Calu3 (cell line): ENCODE data around the gene SPHK2. TPM values are rescaled to one million over a fixed set of nuclear protein-coding genes. Genes with fewer than 3 reads are reported as not detected.

ENCODE experiments used
- BruUV-seq: library from RNA; stranded (reverse); fragments of 400-500 nt; replicated peaks from 2 replicates; lab custom pipeline; 2021; lab: Mats Ljungman, UMichigan
- CTCF ChIA-PET: fragments of 300-600 bp; sonication (Branson Sonifier 250); formaldehyde crosslinking; loops from one replicate; lab custom pipeline; 2022; ENCODE audit warnings: antibody characterized with exemption; lab: Charles Lee
- DNase-seq: peaks from one replicate; pipeline ENCODE4 v3.0.0; 2022
- H3K27ac Mint-ChIP-seq: one replicate; pipeline ENCODE4 v1.8.0; 2022; ENCODE audit warnings: mixed read lengths; ENCODE audit not compliant: unreplicated experiment
- H3K27me3 Mint-ChIP-seq: one replicate; pipeline ENCODE4 v1.8.0; 2022; ENCODE audit warnings: mixed read lengths; ENCODE audit not compliant: unreplicated experiment
- H3K36me3 Mint-ChIP-seq: one replicate; pipeline ENCODE4 v1.8.0; 2022; ENCODE audit warnings: mild to moderate bottlenecking, moderate library complexity, mixed read lengths; ENCODE audit not compliant: insufficient read depth, unreplicated experiment
- H3K4me1 Mint-ChIP-seq: one replicate; pipeline ENCODE4 v1.8.0; 2022; ENCODE audit warnings: mild to moderate bottlenecking, low read depth, mixed read lengths; ENCODE audit not compliant: unreplicated experiment
- H3K4me3 Mint-ChIP-seq: one replicate; pipeline ENCODE4 v1.8.0; 2022; ENCODE audit warnings: mild to moderate bottlenecking, low read depth, moderate library complexity, mixed read lengths; ENCODE audit not compliant: unreplicated experiment
- H3K9me3 Mint-ChIP-seq: one replicate; pipeline ENCODE4 v1.8.0; 2022; ENCODE audit warnings: low read depth, mixed read lengths; ENCODE audit not compliant: unreplicated experiment
- intact Hi-C: fragments of 100-400 bp; cut with micrococcal nuclease; formaldehyde crosslinking; loops from one replicate; pipeline ENCODE4 v1.10.0; 2022; ENCODE audit not compliant: unreplicated experiment
- total RNA-seq: library from RNA; stranded (reverse); gene quantifications from 2 replicates; pipeline ENCODE4 v1.2.3, GENCODE V29; 2022
- TF ChIP-seq, protein P1 (sequence below): fragments of 200-600 bp; IDR thresholded peaks from one replicate; pipeline ENCODE4 v1.8.0; 2022; ENCODE audit warnings: antibody characterized with exemption; ENCODE audit not compliant: unreplicated experiment

Gene SPHK2
- total RNA-seq, 1 experiment from 2014 or later: 24.2 TPM

DNA sequence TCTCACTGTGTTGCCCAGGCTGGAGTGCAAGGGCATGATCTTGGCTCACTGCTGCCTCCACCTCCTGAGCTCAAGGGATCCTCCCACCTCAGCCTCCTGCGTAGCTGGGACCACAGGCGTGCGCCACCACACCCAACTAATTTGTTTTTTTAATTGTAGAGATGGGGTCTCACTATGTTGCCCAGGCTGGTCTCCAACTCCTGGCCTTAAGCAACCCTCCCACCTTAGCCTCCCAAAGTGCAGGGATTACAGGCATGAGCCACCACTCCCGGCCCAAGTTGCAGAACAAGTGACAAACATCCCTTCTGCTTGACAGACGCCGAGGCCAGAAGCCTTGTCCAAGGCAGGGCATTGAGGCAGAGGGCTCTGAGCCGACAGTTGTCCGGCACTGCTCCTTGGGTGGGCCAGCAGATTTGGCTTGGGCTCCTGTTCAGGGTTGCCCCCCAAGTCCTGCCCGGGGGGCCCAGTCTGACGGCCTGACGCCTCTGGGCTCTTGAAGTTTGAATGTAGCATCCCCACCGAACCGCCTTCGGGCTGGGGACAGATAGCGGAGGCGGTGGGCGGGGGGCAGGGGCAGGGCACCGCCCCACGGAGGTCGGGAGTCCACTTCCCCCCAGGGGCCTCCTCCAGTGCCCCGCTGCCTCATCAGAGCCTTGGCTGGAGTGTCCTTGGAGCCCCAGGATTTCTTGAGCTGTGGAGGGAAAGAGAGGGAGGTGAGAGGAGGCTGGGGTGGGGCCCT, 18.5 kb upstream of the SPHK2 start:
- no peak overlapping the region for H3K27ac Mint-ChIP-seq
- no peak for DNase-seq
- no peak overlapping the region for H3K4me3 Mint-ChIP-seq
- intact Hi-C loops: no loop called here
- CTCF ChIA-PET: interaction anchor here (0.6 kb wide), 1 partner anchor 329 kb away, joined by 3 read pairs; no protein-coding TSS in a partner anchor
- H3K9me3 Mint-ChIP-seq: no peaks in the 10 kb centered on the region
- BruUV-seq: no TSS peak
- H3K36me3 Mint-ChIP-seq: peaks cover 9% of the 10 kb centered on the region
- peaks cover 30% of the 10 kb centered on the region for H3K27me3 Mint-ChIP-seq
- TF ChIP-seq, protein P1, sequence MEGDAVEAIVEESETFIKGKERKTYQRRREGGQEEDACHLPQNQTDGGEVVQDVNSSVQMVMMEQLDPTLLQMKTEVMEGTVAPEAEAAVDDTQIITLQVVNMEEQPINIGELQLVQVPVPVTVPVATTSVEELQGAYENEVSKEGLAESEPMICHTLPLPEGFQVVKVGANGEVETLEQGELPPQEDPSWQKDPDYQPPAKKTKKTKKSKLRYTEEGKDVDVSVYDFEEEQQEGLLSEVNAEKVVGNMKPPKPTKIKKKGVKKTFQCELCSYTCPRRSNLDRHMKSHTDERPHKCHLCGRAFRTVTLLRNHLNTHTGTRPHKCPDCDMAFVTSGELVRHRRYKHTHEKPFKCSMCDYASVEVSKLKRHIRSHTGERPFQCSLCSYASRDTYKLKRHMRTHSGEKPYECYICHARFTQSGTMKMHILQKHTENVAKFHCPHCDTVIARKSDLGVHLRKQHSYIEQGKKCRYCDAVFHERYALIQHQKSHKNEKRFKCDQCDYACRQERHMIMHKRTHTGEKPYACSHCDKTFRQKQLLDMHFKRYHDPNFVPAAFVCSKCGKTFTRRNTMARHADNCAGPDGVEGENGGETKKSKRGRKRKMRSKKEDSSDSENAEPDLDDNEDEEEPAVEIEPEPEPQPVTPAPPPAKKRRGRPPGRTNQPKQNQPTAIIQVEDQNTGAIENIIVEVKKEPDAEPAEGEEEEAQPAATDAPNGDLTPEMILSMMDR: no peak
- no peaks in the 10 kb centered on the region for H3K4me1 Mint-ChIP-seq

DNA sequence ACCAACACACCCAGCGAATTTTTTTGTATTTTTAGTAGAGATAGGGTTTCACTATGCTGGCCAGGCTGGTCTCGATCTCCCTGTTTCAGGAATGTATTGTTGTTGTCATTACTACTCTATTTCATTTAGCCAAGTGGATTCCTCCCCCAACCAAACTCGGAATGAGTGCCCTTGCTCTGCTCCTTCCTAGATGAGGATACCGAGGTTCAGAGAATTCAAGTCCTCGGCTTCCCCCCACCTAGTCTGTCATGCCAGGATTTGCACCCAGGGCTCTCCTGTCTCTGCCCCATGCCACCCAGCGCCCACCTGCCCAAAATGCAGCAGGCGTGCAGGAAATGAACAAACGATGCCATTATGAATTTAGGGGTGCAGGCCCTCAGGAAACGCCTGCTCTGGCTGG, 16.3 kb upstream of the SPHK2 start:
- Mint-ChIP-seq H3K27me3 (peaks cover 27% of the 10 kb centered on the region), H3K36me3 (peaks cover 4% of the 10 kb centered on the region), H3K4me1 (no peaks in the 10 kb centered on the region), H3K27ac (no peak overlapping the region), H3K4me3 (no peak overlapping the region), H3K9me3 (no peaks in the 10 kb centered on the region)
- CTCF ChIA-PET: interaction anchor here (0.8 to 1.2 kb wide), 2 partner anchors 19 to 31 kb away, joined by 7 read pairs; no protein-coding TSS in a partner anchor
- intact Hi-C loops: no loop called here
- DNase-seq: no peak
- TF ChIP-seq, protein P1: no peak
- no TSS peak for BruUV-seq

DNA sequence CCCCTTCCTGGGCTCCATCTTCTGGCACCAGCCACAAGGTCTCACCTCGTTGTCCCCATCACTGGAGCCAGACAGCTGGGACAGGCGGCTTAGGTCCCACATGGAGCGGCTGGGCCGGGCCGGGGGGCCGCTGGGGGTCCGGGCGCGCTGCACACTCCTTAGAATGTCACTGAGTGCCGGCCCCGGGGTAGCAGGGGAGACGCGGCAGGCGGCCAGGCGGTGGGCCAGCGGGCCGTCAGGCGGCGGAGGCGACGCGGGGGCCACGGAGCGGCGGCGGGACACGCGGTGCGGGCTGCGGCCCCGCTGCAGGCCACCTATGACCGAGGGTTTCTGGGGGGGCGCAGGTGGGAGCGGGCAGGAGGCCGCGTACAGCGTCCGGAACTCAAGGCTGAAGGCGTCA, 15.9 kb upstream of the SPHK2 start:
- no TSS peak for BruUV-seq
- CTCF ChIA-PET: interaction anchor here (0.8 to 1.2 kb wide), 2 partner anchors 19 to 31 kb away, joined by 7 read pairs; no protein-coding TSS in a partner anchor

DNA sequence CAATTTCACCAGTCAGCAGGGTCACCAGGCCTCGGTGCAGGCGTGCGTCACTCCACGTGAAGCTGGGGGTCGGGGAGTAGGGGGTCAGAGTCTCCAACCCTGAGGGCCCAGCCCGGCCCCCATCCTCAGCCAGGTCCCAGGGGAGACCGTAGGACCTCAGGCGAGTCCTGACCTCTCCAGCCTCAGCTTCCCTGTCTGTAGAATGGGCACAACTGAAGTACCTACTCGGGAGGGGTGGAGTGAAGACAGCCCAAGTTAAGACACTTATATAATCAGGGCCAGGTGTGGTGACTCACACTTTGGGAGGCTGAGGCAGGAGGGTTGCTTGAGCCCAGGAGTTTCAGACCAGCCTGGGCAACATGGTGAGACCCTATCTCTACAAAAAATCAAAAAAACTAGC, 15.5 kb upstream of the SPHK2 start:
- no peak for DNase-seq
- TF ChIP-seq, protein P1: no peak
- Mint-ChIP-seq H3K9me3 (no peaks in the 10 kb centered on the region), H3K36me3 (peaks cover 4% of the 10 kb centered on the region), H3K4me1 (no peaks in the 10 kb centered on the region), H3K4me3 (no peak overlapping the region), H3K27me3 (peaks cover 18% of the 10 kb centered on the region), H3K27ac (no peak overlapping the region)
- intact Hi-C loops: no loop called here
- BruUV-seq: no TSS peak
- CTCF ChIA-PET: no interaction called here

More for the DNA sequence above, 15.9 kb upstream of the SPHK2 start:
- no peaks in the 10 kb centered on the region for H3K4me1 Mint-ChIP-seq
- H3K27me3 Mint-ChIP-seq: peaks cover 22% of the 10 kb centered on the region
- TF ChIP-seq, protein P1: no peak
- no peaks in the 10 kb centered on the region for H3K9me3 Mint-ChIP-seq
- no peak overlapping the region for H3K4me3 Mint-ChIP-seq
- intact Hi-C loops: no loop called here
- H3K27ac Mint-ChIP-seq: no peak overlapping the region
- DNase-seq: no peak
- H3K36me3 Mint-ChIP-seq: peaks cover 4% of the 10 kb centered on the region
